Measurements from ENCODE around the gene GJD3. TPM values are rescaled to one million over a fixed set of nuclear protein-coding genes. Genes with fewer than 3 reads are reported as not detected.
"Not testable (repeated sequence)": the region's sequence is repeated elsewhere in the genome, so short reads cannot be mapped to it uniquely, and the experiment has no call there.

GJD3 gene
- 0.31 TPM for total RNA-seq

DNA sequence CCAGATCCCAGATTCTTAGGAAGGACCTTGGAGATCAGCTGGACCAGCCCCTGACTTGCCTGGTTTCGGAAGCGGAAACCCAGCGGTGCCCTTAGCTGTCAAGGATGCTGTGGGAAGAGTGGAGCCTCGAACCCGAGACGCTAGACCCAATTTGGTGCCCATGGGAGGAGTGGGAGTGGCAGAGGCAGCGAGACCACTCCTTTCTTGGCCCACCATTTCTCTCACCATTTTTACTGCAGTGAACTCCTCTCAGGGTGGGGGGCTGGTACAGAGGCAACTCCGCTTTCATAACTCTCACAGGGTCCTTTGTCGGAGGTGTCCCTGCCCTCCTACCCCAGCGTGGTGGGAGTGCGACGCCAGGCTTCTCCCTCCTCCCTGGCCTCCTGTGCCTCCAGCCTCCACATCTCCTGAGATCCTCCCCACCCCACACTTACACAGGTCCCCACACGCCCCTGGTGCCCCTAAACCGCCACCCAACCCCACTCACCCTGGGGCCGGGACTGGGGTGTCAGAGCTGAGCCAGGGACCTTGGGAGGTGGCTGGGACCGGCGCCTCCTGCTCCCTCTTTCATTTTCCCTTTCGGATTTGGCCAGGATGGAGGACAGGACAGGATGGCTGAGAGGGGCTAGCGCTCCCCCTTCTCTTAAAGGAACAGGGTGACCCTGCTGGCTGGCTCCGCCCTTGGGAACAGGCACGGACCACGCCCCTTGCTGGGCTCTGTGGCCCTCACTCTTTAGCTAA is at the start of gene GJD3:
Gene GJD3, minus strand, starts transcription at position 617 of the 741 bp plus-strand sequence. CDS start 922 bp downstream, outside the sequence.
- DNase-seq = no peak

GRCh38 chr17:40414312-40414711 is 49.8 kb upstream of the GJD3 start:
- not testable (repeated sequence) for DNase-seq

DNA sequence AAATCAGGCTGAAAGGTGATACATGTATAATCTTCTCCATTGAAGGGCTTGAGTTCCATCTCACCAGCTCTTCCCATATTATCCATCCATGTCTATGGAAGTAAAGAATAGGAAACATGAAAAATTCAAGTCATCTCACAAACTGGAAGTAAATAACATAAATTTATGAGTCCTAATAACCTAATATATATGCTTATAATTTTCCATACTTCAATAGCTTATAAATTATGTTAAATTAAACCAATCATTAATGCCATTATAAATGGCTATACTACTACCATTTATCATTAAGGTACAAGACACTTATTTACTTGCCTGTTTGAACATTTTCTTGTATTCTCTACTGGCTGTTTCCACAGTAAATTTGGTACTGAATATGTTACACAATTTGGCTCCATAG is 48.3 kb upstream of the GJD3 start:
- DNase-seq = no peak

- no peak for DNase-seq
Observed at GRCh38 chr17:40411821-40412220, 47.3 kb upstream of the GJD3 start.

- DNase-seq = no peak
Observed at GRCh38 chr17:40410082-40410481, 45.5 kb upstream of the GJD3 start.

- not testable (repeated sequence) for DNase-seq
Observed at GRCh38 chr17:40409540-40409939, 45.0 kb upstream of the GJD3 start.

DNA sequence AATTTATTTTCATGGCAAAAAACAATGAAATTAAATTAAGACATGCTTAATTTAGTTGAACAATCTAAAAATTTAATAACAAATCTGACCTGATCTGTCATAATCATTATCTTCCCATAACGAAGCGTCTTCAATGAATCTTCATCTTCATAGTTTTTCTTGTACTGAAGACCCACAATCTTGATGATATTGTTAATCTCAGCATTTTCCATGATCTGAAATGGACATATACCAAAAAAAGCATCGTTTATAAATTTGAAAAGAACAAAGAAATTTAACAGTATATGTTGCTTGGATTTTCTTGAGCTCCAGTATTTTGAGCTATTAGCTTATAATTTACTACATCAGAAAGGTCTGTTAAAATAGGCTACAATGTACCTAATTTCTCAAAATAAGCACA is 42.9 kb upstream of the GJD3 start:
- DNase-seq = no peak

GRCh38 chr17:40404003-40404402 is 39.5 kb upstream of the GJD3 start:
- no peak for DNase-seq

DNA sequence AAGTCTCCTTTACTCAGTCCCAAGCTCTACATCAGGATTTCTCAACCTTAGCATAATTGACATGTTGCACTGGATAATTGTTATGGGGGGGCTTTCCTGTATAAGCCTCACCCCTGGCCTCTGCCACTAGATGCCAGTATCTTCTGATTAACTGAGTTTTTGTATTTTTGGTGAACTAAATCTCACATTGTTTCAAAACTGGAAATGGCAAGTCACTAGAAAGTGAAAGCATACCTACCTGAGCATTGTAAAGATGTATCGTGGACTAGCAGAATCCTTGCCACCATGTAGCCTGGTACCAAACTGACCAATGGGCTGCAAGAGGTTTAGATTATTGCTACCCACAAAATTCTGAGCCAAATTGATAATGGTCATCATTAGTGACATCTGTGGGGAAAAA is 38.1 kb upstream of the GJD3 start:
- DNase-seq = no peak

DNA sequence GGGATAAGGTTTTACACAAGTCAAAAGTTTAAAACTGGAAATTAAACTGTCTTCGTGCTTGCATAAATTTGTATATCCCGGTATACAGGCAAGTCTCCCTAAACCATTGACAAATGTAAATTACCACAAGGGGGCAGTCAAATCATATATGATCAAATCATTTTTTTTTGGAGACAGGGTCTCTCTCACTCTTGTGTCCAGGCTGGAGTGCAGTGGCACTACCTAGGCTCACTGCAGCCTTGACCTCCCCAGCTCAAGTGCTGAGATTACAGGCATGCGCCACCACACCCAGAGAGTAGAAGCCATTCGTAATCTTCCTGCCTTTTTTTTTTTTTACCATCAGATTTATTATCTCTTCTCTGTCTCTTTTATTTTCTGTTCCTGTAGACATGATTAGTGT is 34.6 kb upstream of the GJD3 start:
- DNase-seq = no peak

- not testable (repeated sequence) for DNase-seq
Observed at GRCh38 chr17:40386555-40386954, 22.0 kb upstream of the GJD3 start.

DNA sequence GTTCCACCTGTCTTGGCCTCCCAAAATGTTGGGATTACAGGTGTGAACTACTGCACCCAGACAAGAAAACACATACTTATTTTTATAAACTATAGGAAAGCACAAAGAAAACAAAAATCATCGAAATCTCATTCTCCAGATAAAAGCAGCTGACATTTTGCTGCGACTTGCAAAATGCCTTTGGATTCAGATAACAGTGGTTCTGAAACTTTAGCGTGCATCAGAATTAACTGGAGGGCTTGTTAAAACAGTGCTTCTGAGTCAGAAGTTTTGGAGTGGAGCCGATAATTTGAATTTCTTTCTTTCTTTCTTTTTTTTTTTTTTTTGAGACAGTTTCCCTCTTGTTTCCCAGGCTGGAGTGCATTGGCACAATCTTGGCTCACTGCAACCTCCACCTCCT is 17.7 kb upstream of the GJD3 start:
- no peak for DNase-seq

GRCh38 chr17:40378966-40379365 is 14.4 kb upstream of the GJD3 start:
- DNase-seq = no peak

DNA sequence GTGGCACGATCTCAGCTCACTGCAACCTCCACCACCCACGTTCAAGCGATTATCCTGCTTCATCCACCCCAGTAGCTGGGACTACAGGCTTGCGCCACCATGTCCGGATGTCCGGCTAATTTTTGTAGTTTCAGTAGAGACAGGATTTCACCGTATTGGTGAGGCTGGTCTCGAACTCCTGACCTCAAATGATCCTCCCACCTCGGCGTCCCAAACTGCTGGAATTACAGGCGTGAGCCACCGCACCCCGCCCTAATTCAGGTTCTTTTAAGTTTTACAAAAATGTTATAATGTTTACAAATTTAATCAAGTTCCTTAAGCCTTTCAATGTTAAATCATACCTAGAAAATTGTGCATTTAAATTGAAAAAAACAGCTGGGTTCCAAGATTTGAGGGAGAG is 13.3 kb upstream of the GJD3 start:
- no peak for DNase-seq

DNA sequence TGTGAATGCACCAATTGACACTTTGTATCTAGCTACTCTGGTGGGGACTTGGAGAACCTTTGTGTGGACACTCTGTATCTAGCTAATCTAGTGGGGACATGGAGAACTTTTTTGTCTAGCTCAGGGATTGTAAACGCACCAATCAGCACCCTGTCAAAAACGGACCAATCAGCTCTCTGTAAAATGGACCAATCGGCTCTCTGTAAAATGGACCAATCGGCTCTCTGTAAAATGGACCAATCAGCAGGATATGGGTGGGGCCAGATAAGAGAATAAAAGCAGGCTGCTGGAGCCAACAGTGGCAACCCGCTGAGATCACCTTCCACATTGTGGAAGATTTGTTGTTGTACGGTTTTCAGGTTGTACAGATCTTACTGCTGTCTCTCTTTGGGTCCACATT is 12.0 kb upstream of the GJD3 start:
- not testable (repeated sequence) for DNase-seq

DNA sequence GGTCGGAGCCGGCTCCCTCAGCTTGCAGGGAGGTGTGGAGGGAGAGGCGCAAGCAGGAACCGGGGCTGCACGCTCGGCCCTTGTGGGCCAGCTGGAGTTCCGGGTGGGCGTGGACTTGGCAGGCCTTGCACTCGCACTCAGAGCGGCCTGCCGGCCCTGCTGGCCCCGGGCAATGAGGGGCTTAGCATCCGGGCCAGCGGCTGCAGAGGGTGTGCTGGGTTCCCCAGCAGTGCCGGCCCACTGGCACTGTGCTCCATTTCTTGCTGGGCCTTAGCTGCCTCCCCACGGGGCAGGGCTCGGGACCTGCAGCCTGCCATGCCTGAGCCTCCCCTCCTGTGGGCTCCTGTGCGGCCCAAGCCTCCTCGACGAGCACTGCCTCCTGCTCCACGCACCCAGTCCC is 11.2 kb upstream of the GJD3 start:
- not testable (repeated sequence) for DNase-seq

GRCh38 chr17:40374821-40375498 is 10.4 kb upstream of the GJD3 start:
- DNase-seq = no peak

DNA sequence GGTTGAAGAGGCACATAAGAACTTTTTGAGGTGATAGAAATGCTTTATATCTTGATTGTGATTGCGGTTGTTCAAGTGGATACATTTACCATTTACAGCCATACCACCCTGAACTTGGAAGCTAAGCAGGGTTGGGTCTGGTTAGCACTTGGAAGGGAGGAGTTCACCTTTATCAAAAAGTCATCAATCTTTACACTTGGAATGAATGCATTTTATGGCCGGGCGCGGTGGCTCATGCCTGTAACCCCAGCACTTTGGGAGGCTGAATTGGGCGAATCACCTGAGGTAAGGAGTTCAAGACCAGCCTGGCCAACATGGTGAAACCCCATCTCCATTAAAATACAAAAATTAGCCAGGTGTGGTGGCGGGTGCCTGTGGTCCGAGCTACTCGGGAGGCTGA is 9.5 kb upstream of the GJD3 start:
- no peak for DNase-seq

DNA sequence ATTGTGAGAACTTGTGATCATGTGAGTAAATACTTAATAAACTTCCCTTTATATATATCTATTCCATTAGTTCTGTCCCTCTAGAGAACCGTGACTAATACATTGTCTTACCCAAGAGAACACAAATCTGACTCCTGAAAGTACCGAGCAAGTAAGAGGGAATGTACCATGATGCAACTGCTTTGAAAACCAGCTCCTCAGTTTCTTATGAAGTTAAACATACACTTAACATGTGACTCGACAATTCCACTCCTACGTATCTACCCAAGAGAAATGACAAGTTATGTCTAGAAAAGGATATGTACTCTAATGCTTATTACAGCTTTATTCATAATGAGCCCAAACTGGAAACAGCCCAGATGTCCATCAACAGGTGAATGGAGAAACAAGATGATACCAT is 8.8 kb upstream of the GJD3 start:
- DNase-seq = no peak

DNA sequence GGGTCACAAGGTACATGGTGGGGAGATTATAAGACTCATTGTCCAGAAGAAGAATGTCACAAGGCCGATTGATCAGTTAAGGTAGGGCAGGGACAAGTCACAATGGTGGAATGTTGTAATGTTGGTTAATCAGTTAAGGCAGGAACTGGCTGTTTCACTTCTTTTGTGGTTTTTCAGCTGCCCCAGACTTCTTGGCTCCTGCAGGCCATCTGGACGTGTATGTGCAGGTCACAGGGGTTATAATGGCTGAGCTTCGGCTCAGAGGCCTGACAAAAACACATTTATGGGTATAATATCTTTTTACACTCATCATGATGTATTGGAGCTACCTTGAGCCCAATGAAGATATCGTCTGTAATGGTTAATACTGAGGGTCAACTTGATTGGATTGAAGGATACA is 8.1 kb upstream of the GJD3 start:
- DNase-seq = not testable (repeated sequence)

DNA sequence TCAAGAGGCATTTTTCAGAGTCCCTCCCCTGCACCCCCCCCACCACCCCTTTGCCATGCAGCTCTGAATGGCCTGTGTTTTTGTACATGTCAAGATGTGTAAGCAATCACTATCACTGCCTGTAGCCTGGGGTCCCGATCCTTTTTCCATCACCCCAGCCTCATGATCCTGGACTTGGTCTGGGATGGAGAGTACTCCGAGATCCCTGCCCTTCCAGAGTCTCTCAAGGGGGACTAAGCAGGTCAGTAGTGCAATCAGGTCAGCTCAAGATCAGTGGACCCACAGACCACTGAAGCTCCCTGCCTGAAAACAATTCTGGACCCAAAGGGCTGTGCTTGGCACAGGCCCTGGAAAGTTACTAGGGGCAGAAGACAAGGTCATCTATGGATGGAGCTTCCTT is 7.5 kb upstream of the GJD3 start:
- DNase-seq = no peak

- no peak for DNase-seq
Observed at GRCh38 chr17:40371261-40371929, 6.9 kb upstream of the GJD3 start.

DNA sequence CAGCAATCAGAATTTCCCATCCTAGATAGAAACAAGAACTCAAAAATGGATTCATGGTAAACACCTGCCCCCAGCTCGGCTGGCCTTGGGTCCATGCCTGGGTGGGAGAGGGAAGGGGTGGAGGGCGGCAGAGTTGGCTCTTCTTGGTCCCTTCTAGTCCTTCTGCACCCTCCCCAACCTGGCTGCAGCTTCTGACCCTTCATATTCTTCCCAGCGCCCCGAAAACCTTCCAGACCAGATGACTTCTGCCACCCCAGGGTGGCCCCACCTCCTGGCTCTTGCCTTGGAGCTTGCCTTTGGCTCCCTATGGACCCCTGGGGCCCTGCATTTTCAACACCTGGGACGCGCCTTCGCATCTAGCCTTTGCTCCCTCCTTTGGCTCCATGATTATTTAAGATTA is 5.4 kb upstream of the GJD3 start:
- no peak for DNase-seq

GRCh38 chr17:40367728-40368127 is 3.2 kb upstream of the GJD3 start:
- DNase-seq = not testable (repeated sequence)

Data from occipital lobe (tissue), 2 donors.